OCI-LY1 (cell line): ENCODE measurements around the gene MFNG.

Source experiments
- EZH2 ChIP-seq: fragments of 200-600 bp; sonication (generic), shearing (Covaris generic); IDR thresholded peaks from 2 replicates; pipeline ENCODE4 v1.8.0; 2017; ENCODE audit warnings: borderline replicate concordance, mixed run types, mild to moderate bottlenecking, antibody characterized with exemption, low read length, moderate library complexity, mixed read lengths
- TF ChIP-seq, protein P1 (sequence below): fragments of 200-600 bp; sonication (generic), shearing (Covaris generic); IDR thresholded peaks from 2 replicates; pipeline ENCODE4 v1.5.1; 2017; ENCODE audit warnings: mild to moderate bottlenecking, antibody characterized with exemption, low read length, moderate library complexity, mixed read lengths

DNA sequence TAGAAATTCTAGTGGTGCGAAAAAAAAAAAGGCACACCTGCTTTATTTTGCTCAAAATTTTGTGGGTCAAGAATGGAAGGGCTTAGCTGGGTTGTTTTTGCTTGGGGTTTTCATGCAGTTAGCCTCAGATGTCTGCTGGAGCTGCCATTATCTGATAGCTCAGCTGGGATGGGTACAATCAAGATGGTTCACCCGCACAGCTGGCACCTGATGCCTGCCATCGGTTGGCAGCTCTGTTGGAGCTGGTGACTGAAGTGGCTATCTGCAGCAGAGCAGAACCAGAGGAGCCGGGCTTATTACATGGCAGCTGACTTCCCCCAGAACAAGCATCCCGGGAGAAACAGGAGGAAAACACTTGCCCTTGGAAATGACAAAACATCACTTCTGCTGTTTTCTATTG lies 46.8 kb downstream of the MFNG start:
- TF ChIP-seq, protein P1, sequence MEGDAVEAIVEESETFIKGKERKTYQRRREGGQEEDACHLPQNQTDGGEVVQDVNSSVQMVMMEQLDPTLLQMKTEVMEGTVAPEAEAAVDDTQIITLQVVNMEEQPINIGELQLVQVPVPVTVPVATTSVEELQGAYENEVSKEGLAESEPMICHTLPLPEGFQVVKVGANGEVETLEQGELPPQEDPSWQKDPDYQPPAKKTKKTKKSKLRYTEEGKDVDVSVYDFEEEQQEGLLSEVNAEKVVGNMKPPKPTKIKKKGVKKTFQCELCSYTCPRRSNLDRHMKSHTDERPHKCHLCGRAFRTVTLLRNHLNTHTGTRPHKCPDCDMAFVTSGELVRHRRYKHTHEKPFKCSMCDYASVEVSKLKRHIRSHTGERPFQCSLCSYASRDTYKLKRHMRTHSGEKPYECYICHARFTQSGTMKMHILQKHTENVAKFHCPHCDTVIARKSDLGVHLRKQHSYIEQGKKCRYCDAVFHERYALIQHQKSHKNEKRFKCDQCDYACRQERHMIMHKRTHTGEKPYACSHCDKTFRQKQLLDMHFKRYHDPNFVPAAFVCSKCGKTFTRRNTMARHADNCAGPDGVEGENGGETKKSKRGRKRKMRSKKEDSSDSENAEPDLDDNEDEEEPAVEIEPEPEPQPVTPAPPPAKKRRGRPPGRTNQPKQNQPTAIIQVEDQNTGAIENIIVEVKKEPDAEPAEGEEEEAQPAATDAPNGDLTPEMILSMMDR = no peak
- no peak for TF ChIP-seq EZH2
